GM23338 (cell line): Measurements from ENCODE around the gene F3. TPM values are rescaled to one million over a fixed set of nuclear protein-coding genes. Genes with fewer than 3 reads are reported as not detected.

Source experiments
- ATAC-seq: fragments of 200-7000 bp; cut with Tn5 transposase; 3 replicates; pipeline ENCODE4 v1.9.1; 2020
- DNase-seq: peaks from one replicate; pipeline ENCODE4 v3.0.0-alpha.2; 2015; ENCODE audit warnings: low spot score
- H2AFZ ChIP-seq: fragments of 200-600 bp; sonication (generic); 2 replicates; pipeline ENCODE4 v1.8.0; 2016; ENCODE audit warnings: antibody characterized with exemption, mild to moderate bottlenecking, moderate library complexity
- H3F3A ChIP-seq: fragments of 200-600 bp; sonication (generic); replicated peaks from 2 replicates; pipeline ENCODE4 v1.8.0; 2017; ENCODE audit warnings: antibody characterized with exemption, mixed run types, low read depth
- H3K27ac ChIP-seq: fragments of 200-600 bp; sonication (generic); 2 replicates; pipeline ENCODE4 v1.6.1; 2016; ENCODE audit warnings: low read depth
- H3K27me3 ChIP-seq: fragments of 200-600 bp; sonication (generic); 2 replicates; pipeline ENCODE4 v1.8.0; 2016; ENCODE audit warnings: mild to moderate bottlenecking, mixed run types, moderate library complexity; ENCODE audit not compliant: insufficient read depth
- H3K36me3 ChIP-seq: fragments of 200-600 bp; sonication (generic); 2 replicates; pipeline ENCODE4 v1.8.0; 2016; ENCODE audit warnings: mild to moderate bottlenecking; ENCODE audit not compliant: insufficient read depth
- H3K4me1 ChIP-seq: fragments of 200-600 bp; sonication (generic); 2 replicates; pipeline ENCODE4 v1.8.0; 2016; ENCODE audit warnings: mild to moderate bottlenecking, moderate library complexity; ENCODE audit not compliant: insufficient read depth
- H3K4me2 ChIP-seq: fragments of 200-600 bp; sonication (generic); 2 replicates; pipeline ENCODE4 v1.7.1; 2017; ENCODE audit warnings: mixed run types
- H3K4me3 ChIP-seq: fragments of 200-600 bp; sonication (generic); 2 replicates; pipeline ENCODE4 v1.6.1; 2016; ENCODE audit warnings: mixed run types
- H3K79me2 ChIP-seq: fragments of 200-600 bp; sonication (generic); replicated peaks from 2 replicates; pipeline ENCODE4 v1.8.0; 2017; ENCODE audit warnings: mild to moderate bottlenecking; ENCODE audit not compliant: insufficient read depth
- H3K9me2 ChIP-seq: fragments of 200-600 bp; sonication (generic); 2 replicates; pipeline ENCODE4 v1.8.0; 2017; ENCODE audit not compliant: insufficient read depth
- H4K20me1 ChIP-seq: fragments of 200-600 bp; sonication (generic); replicated peaks from 2 replicates; pipeline ENCODE4 v1.8.0; 2017; ENCODE audit warnings: mild to moderate bottlenecking; ENCODE audit not compliant: insufficient read depth
- H3K27ac Mint-ChIP-seq: 2 replicates; pipeline ENCODE4 v1.8.0; 2020; ENCODE audit warnings: inconsistent platforms, mild to moderate bottlenecking, moderate library complexity, mixed read lengths
- H3K27me3 Mint-ChIP-seq: 3 replicates; pipeline ENCODE4 v1.8.0; 2022; ENCODE audit warnings: low read depth, mild to moderate bottlenecking, moderate library complexity, mixed read lengths, inconsistent platforms; ENCODE audit not compliant: insufficient read depth, poor library complexity
- H3K36me3 Mint-ChIP-seq: 3 replicates; pipeline ENCODE4 v1.8.0; 2021; ENCODE audit warnings: low read depth, mild to moderate bottlenecking, inconsistent platforms, moderate library complexity, mixed read lengths
- H3K4me1 Mint-ChIP-seq: 3 replicates; pipeline ENCODE4 v1.8.0; 2020; ENCODE audit warnings: mild to moderate bottlenecking, inconsistent platforms, mixed read lengths
- H3K4me3 Mint-ChIP-seq: 3 replicates; pipeline ENCODE4 v1.8.0; 2021; ENCODE audit warnings: moderate library complexity, mild to moderate bottlenecking, inconsistent platforms, mixed read lengths
- H3K9me3 Mint-ChIP-seq: 3 replicates; pipeline ENCODE4 v1.8.0; 2020; ENCODE audit warnings: moderate library complexity, mild to moderate bottlenecking, inconsistent platforms, mixed read lengths
- CTCF ChIP-seq, 2 experiments: fragments of 200-600 bp in 1 of 2; sonication (generic) in 1 of 2; conservative IDR thresholded peaks; 2 replicates each; pipeline versions ENCODE4 v1.5.1 to v1.6.1; 2016 to 2017; ENCODE audit warnings: antibody characterized with exemption in 2 of 2, low read depth in 2 of 2, mild to moderate bottlenecking in 2 of 2, moderate library complexity in 1 of 2
- EZH2 ChIP-seq: fragments of 200-600 bp; sonication (generic); IDR thresholded peaks from one replicate; pipeline ENCODE4 v1.8.0; 2017; ENCODE audit warnings: antibody characterized with exemption, mild to moderate bottlenecking, low read depth; ENCODE audit not compliant: unreplicated experiment
- EZH2phosphoT487 ChIP-seq: fragments of 200-600 bp; sonication (generic); IDR thresholded peaks from one replicate; pipeline ENCODE4 v1.8.1; 2018; ENCODE audit warnings: antibody characterized with exemption; ENCODE audit not compliant: unreplicated experiment
- JUNB ChIP-seq: IDR thresholded peaks from one replicate; pipeline ENCODE4 v1.6.1; 2016; ENCODE audit warnings: antibody characterized with exemption; ENCODE audit not compliant: unreplicated experiment
- NANOG ChIP-seq: IDR thresholded peaks from 2 replicates; pipeline ENCODE4 v1.6.1; 2016; ENCODE audit warnings: antibody characterized with exemption, borderline replicate concordance
- POLR2AphosphoS5 ChIP-seq: IDR thresholded peaks from 2 replicates; pipeline ENCODE4 v1.6.1; 2016; ENCODE audit warnings: antibody characterized with exemption, low read depth
- REST ChIP-seq: IDR thresholded peaks from one replicate; pipeline ENCODE4 v1.6.1; 2018; ENCODE audit warnings: antibody characterized with exemption; ENCODE audit not compliant: unreplicated experiment
- ZNF114 ChIP-seq: fragments of 250-450 bp; sonication (Bioruptor Pico); IDR thresholded peaks from 2 replicates; pipeline ENCODE4 v1.5.0; 2020; ENCODE audit warnings: mild to moderate bottlenecking, moderate library complexity
- ZNF331 ChIP-seq: fragments of 250-450 bp; sonication (Bioruptor Pico); IDR thresholded peaks from 2 replicates; pipeline ENCODE4 v1.5.0; 2020; ENCODE audit warnings: low read depth, mild to moderate bottlenecking, moderate library complexity
- ZNF462 ChIP-seq: fragments of 250-450 bp; sonication (Bioruptor Pico); IDR thresholded peaks from 2 replicates; pipeline ENCODE4 v1.5.0; 2020; ENCODE audit warnings: mild to moderate bottlenecking, moderate library complexity
- polyA plus RNA-seq: library from polyadenylated mRNA; unstranded; fragments of >200 nt; fragmentation: Nextera tagmentation; extraction: Ambion mirVana; gene quantifications from 2 replicates; pipeline ENCODE4 v1.2.1, GENCODE V29; 2016
- total RNA-seq: library from RNA; depleted of rRNA; stranded (reverse); fragments of >200 nt; shearing (Covaris generic); gene quantifications from 2 replicates; pipeline ENCODE4 v1.2.3, GENCODE V29; 2014

F3 gene
- total and polyA plus RNA-seq, 2 experiments from 2014 or later = 6.9 to 9.7 TPM

- TF ChIP-seq EZH2phosphoT487 = no peak
- TF ChIP-seq NANOG = no peak
- no peak for TF ChIP-seq ZNF462 (CRISPR knock-in tag)
These were observed 8.1 kb upstream of the F3 start (continued) for GRCh38 chr1:94549706-94550105.

- Mint-ChIP-seq H3K4me1 (peaks cover 20% of the 10 kb centered on the region), H3K9me3 (no peaks in the 10 kb centered on the region), H3K36me3 (no peaks in the 10 kb centered on the region; the same call in 2 of the 3 replicates), H3K27ac (no peak overlapping the region), H3K4me3 (no peak overlapping the region), H3K27me3 (peaks cover 21% of the 10 kb centered on the region)
- H3K4me1 ChIP-seq = peaks cover 18% of the 10 kb centered on the region
- H3K27ac ChIP-seq = no peak overlapping the region
- no peak for DNase-seq
- no peak overlapping the region for H3K4me3 ChIP-seq
- H3K9me2 ChIP-seq = no peaks in the 10 kb centered on the region
- no peaks in the 10 kb centered on the region for H4K20me1 ChIP-seq
- H3F3A ChIP-seq = peaks cover 8% of the 10 kb centered on the region; the same call in 1 of the 2 replicates
- no peak overlapping the region for H3K4me2 ChIP-seq
- no peak overlapping the region for H2AFZ ChIP-seq
- no peaks in the 10 kb centered on the region for H3K36me3 ChIP-seq
- no peak for ATAC-seq
- peaks cover 34% of the 10 kb centered on the region for H3K27me3 ChIP-seq
- H3K79me2 ChIP-seq = peaks cover 12% of the 10 kb centered on the region; the same call in 1 of the 2 replicates
- TF ChIP-seq POLR2AphosphoS5 = no peak
- no peak for TF ChIP-seq ZNF331
- TF ChIP-seq CTCF (conservative IDR thresholded peaks at IDR 0.05; ENCODE audit: low read depth in 2 of 2) = no peak
- TF ChIP-seq EZH2phosphoT487 = no peak
- no peak for TF ChIP-seq REST
- no peak for TF ChIP-seq NANOG
- TF ChIP-seq ZNF114 (CRISPR knock-in tag) = no peak
- TF ChIP-seq EZH2 = no peak
- no peak for TF ChIP-seq JUNB
These were observed 3.3 kb upstream of the F3 start for GRCh38 chr1:94544706-94545490.
